HepG2 (cell line): ENCODE results near the gene CD80. TPM values are rescaled to one million over a fixed set of nuclear protein-coding genes. Genes with fewer than 3 reads are reported as not detected.

Experiments
- LCORL ChIP-seq, 2 experiments: fragments of 450-650 bp in 1 of 2; sonication (generic) in 1 of 2; formaldehyde crosslinking in 1 of 2; IDR thresholded peaks; 2 replicates each; pipeline versions ENCODE4 v1.5.0 to v1.6.1; 2017 to 2020; ENCODE audit warnings: antibody characterized with exemption in 1 of 2, missing genetic modification reagents in 1 of 2
- NFYC ChIP-seq: IDR thresholded peaks from 2 replicates; pipeline ENCODE4 v1.6.1; 2016; ENCODE audit warnings: missing genetic modification reagents, missing compliant biosample characterization
- POLR2AphosphoS5 ChIP-seq: IDR thresholded peaks from 2 replicates; pipeline ENCODE4 v1.6.1; 2012; ENCODE audit warnings: low read depth, low read length
- TCF7L2 ChIP-seq: IDR thresholded peaks from 2 replicates; pipeline ENCODE4 v1.6.1; 2011; ENCODE audit warnings: mild to moderate bottlenecking, low read depth, low read length, moderate library complexity
- ZFAT ChIP-seq: sonication (generic); formaldehyde crosslinking; conservative IDR thresholded peaks from 2 replicates; pipeline ENCODE4 v1.8.1; 2023; ENCODE audit warnings: missing genetic modification reagents, inconsistent platforms
- ZNF180 ChIP-seq: sonication (generic); formaldehyde crosslinking; IDR thresholded peaks from 2 replicates; pipeline ENCODE4 v1.4.0; 2020; ENCODE audit warnings: low read depth, missing genetic modification reagents, borderline replicate concordance
- ZNF572 ChIP-seq: sonication (generic); formaldehyde crosslinking; IDR thresholded peaks from 2 replicates; pipeline ENCODE4 v1.5.1; 2020; ENCODE audit warnings: mild to moderate bottlenecking, missing genetic modification reagents
- ZNF737 ChIP-seq: sonication (generic); formaldehyde crosslinking; IDR thresholded peaks from 2 replicates; pipeline ENCODE4 v1.5.0; 2020; ENCODE audit warnings: missing genetic modification reagents, mild to moderate bottlenecking, borderline replicate concordance
- ZNF775 ChIP-seq: sonication (generic); formaldehyde crosslinking; IDR thresholded peaks from 2 replicates; pipeline ENCODE4 v1.4.0; 2020; ENCODE audit warnings: missing genetic modification reagents, mild to moderate bottlenecking, moderate library complexity, borderline replicate concordance
- polyA plus RNA-seq, 8 experiments: library from polyadenylated mRNA; depleted of rRNA in 3 of 8; stranded (reverse) in 7 of 8; unstranded in 1 of 8; fragments of >200 nt; fragmentation: Illumina TruSeq in 4 of 8; extraction: Trizol in 4 of 8; gene quantifications; 2 replicates each; pipeline versions ENCODE4 v1.2.1 to v1.2.3, GENCODE V29; 2011 to 2016; ENCODE audit warnings: low read depth in 4 of 8, missing spikeins in 1 of 8, mixed read lengths in 1 of 8; ENCODE audit not compliant: insufficient read depth in 1 of 8
- total RNA-seq, 5 experiments: library from RNA; depleted of rRNA; stranded (reverse); fragments of >200 nt; fragmentation: Illumina TruSeq; extraction: Trizol; gene quantifications; 2 replicates each; pipeline ENCODE4 v1.2.3, GENCODE V29; 2016; ENCODE audit warnings: low read depth in 1 of 5
- TF ChIP-seq, protein P1 (sequence below): sonication (generic); formaldehyde crosslinking; IDR thresholded peaks from 2 replicates; pipeline ENCODE4 v1.8.1; 2023; ENCODE audit warnings: missing genetic modification reagents, inconsistent platforms, borderline replicate concordance
- TF ChIP-seq, protein P2 (sequence below), 2 experiments: sonication (generic) in 1 of 2; formaldehyde crosslinking in 1 of 2; IDR thresholded peaks; 2 replicates each; pipeline versions ENCODE4 v1.5.1 to v1.6.1; 2011 to 2020; ENCODE audit warnings: borderline replicate concordance in 1 of 2, low read depth in 1 of 2, low read length in 1 of 2, mild to moderate bottlenecking in 1 of 2, missing genetic modification reagents in 1 of 2, moderate library complexity in 1 of 2
- TF ChIP-seq, protein P3 (sequence below): sonication (generic); formaldehyde crosslinking; IDR thresholded peaks from 2 replicates; pipeline ENCODE4; 2020; ENCODE audit warnings: missing genetic modification reagents, mild to moderate bottlenecking, borderline replicate concordance
- TF ChIP-seq, protein P4 (sequence below), 2 experiments: sonication (generic) in 1 of 2; formaldehyde crosslinking in 1 of 2; IDR thresholded peaks; 2 replicates each; pipeline versions ENCODE4 v1.4.0 to v1.6.1; 2016 to 2020; ENCODE audit warnings: borderline replicate concordance in 1 of 2, low read depth in 1 of 2, mild to moderate bottlenecking in 1 of 2, missing genetic modification reagents in 1 of 2
- TF ChIP-seq, protein P5 (sequence below): sonication (generic); formaldehyde crosslinking; IDR thresholded peaks from 2 replicates; pipeline ENCODE4 v1.8.1; 2023; ENCODE audit warnings: mild to moderate bottlenecking, moderate library complexity, missing genetic modification reagents

Gene CD80
- total and polyA plus RNA-seq, 2 of the 13 experiments (the other 11 are each of a cell fraction or from before 2014, with no cell fraction given): not detected

DNA sequence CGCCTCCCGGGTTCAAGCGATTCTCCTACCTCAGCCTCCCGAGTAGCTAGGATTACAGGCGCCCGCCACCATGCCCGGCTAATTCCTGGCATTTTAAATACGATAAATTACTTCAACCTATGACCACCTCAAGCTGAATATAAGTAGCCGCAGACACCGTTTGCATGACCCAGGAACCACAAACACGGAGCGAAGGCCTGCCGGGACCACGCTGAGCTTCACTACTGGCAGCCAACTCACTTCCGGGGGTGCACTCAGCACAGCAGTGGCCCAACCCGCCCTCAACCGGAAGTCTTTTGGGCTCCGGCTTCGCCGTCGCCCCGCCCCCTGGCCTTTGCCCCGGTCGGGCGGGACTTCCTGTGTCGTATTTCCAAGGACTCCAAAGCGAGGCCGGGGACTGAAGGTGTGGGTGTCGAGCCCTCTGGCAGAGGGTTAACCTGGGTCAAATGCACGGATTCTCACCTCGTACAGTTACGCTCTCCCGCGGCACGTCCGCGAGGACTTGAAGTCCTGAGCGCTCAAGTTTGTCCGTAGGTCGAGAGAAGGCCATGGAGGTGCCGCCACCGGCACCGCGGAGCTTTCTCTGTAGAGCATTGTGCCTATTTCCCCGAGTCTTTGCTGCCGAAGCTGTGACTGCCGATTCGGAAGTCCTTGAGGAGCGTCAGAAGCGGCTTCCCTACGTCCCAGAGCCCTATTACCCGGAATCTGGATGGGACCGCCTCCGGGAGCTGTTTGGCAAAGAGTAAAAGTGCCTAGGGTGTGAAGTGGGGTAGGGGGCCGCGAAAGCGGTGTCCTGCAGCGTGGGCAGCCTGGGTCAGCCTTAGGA lies 61.0 kb downstream of the CD80 start, which contains the start of gene TIMMDC1 (continued):
- TF ChIP-seq ZNF572 (CRISPR knock-in tag) (no peak), TCF7L2 (no peak), ZFAT (CRISPR knock-in tag) (no peak), POLR2AphosphoS5 (peak; percentile 97), ZNF775 (CRISPR knock-in tag) (no peak), NFYC (CRISPR knock-in tag) (peak; percentile 73), ZNF180 (CRISPR knock-in tag) (no peak), ZNF737 (CRISPR knock-in tag) (no peak; the same call in 1 of the 2 replicates), LCORL (IDR thresholded peaks at IDR 0.05) (no peak), LCORL (CRISPR knock-in tag; IDR thresholded peaks at IDR 0.05) (peak; percentile 24; the same call in 1 of the 2 replicates)
- TF ChIP-seq, protein P1, sequence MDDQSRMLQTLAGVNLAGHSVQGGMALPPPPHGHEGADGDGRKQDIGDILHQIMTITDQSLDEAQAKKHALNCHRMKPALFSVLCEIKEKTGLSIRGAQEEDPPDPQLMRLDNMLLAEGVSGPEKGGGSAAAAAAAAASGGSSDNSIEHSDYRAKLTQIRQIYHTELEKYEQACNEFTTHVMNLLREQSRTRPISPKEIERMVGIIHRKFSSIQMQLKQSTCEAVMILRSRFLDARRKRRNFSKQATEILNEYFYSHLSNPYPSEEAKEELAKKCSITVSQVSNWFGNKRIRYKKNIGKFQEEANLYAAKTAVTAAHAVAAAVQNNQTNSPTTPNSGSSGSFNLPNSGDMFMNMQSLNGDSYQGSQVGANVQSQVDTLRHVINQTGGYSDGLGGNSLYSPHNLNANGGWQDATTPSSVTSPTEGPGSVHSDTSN: peak; percentile 77; the same call in 1 of the 2 replicates
- TF ChIP-seq, protein P2, sequence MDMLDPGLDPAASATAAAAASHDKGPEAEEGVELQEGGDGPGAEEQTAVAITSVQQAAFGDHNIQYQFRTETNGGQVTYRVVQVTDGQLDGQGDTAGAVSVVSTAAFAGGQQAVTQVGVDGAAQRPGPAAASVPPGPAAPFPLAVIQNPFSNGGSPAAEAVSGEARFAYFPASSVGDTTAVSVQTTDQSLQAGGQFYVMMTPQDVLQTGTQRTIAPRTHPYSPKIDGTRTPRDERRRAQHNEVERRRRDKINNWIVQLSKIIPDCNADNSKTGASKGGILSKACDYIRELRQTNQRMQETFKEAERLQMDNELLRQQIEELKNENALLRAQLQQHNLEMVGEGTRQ (IDR thresholded peaks at IDR 0.05; ENCODE audit: low read depth, low read length): no peak
- TF ChIP-seq, protein P2 (CRISPR knock-in tag; IDR thresholded peaks at IDR 0.05; ENCODE audit: borderline replicate concordance): peak; percentile 34; the same call in 1 of the 2 replicates
- TF ChIP-seq, protein P3, sequence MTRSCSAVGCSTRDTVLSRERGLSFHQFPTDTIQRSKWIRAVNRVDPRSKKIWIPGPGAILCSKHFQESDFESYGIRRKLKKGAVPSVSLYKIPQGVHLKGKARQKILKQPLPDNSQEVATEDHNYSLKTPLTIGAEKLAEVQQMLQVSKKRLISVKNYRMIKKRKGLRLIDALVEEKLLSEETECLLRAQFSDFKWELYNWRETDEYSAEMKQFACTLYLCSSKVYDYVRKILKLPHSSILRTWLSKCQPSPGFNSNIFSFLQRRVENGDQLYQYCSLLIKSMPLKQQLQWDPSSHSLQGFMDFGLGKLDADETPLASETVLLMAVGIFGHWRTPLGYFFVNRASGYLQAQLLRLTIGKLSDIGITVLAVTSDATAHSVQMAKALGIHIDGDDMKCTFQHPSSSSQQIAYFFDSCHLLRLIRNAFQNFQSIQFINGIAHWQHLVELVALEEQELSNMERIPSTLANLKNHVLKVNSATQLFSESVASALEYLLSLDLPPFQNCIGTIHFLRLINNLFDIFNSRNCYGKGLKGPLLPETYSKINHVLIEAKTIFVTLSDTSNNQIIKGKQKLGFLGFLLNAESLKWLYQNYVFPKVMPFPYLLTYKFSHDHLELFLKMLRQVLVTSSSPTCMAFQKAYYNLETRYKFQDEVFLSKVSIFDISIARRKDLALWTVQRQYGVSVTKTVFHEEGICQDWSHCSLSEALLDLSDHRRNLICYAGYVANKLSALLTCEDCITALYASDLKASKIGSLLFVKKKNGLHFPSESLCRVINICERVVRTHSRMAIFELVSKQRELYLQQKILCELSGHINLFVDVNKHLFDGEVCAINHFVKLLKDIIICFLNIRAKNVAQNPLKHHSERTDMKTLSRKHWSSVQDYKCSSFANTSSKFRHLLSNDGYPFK: peak; percentile 97
- TF ChIP-seq, protein P4, sequence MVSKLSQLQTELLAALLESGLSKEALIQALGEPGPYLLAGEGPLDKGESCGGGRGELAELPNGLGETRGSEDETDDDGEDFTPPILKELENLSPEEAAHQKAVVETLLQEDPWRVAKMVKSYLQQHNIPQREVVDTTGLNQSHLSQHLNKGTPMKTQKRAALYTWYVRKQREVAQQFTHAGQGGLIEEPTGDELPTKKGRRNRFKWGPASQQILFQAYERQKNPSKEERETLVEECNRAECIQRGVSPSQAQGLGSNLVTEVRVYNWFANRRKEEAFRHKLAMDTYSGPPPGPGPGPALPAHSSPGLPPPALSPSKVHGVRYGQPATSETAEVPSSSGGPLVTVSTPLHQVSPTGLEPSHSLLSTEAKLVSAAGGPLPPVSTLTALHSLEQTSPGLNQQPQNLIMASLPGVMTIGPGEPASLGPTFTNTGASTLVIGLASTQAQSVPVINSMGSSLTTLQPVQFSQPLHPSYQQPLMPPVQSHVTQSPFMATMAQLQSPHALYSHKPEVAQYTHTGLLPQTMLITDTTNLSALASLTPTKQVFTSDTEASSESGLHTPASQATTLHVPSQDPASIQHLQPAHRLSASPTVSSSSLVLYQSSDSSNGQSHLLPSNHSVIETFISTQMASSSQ (IDR thresholded peaks at IDR 0.05; ENCODE audit: low read depth): 0 out of 2 replicates have a peak, but pooled peaks have one; percentile 28
- TF ChIP-seq, protein P4 (CRISPR knock-in tag; IDR thresholded peaks at IDR 0.05; ENCODE audit: borderline replicate concordance): peak; percentile 45; the same call in 1 of the 2 replicates
- TF ChIP-seq, protein P5, sequence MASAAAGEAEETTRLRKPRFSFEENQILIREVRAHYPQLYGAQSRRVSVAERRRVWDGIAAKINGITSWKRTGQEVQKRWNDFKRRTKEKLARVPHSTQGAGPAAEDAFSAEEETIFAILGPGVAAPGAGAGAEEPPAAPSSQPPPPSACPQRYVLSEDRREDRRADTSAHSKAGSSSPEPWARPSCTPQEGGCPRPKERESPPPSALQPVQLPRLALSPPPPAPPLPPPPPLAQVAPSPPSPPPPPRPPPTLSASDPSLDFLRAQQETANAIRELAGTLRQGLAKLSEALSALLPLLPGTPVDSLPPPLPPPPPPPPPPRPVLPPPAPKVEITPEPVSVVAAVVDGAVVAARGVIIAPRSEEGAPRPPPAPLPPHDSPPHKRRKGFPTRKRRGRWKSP (CRISPR knock-in tag): peak; percentile 83
